ENCODE measurements around the gene TTC6.

DNA sequence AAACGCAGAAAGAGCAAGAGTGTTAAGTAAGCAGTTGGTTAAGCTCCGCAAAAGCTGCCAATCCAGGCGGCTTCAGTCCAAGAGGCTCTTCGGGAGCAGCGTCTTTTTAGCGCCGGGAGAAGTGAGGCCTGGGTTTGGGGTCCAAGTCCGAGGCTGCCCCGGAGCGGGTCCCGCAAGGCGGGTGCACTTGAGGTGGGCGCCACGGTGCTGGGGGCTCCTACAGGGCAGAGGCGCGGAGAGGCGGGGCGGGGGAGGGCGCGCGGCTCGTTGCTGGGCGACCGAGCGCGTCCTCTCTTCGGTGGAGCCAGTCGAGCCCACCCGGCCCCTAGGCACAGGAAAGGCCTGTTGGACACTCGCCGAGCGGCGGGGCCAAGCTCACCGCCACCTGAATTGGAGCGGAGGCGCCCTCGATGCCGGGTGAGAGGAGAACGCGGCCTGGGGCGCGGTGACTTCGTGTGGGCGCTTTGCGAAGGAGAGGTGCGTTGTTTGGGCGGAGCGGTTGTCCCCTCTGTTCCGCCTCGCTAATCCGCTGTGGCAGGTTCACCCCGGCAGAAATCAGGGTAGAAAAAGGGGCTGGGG lies 15.6 kb downstream of the TTC6 start:
- no peak for TF ChIP-seq POLR2AphosphoS5 (IDR thresholded peaks at IDR 0.05; ENCODE audit: low read depth, low read length)
- no peak for TF ChIP-seq POLR2A (IDR thresholded peaks at IDR 0.05; ENCODE audit: low read depth, low read length)
- no peak for TF ChIP-seq TAF1 (IDR thresholded peaks at IDR 0.05; ENCODE audit: borderline replicate concordance, low read depth, low read length)

Measured in GM12892 (cell line).